DND-41 (cell line): ENCODE measurements around the gene PLP2.

ENCODE experiments used
- ATAC-seq: fragments of 200-7000 bp; cut with Tn5 transposase; 3 replicates; pipeline ENCODE4 v1.9.1; 2021; ENCODE audit warnings: low read depth; ENCODE audit not compliant: insufficient read depth
- DNase-seq: peaks from one replicate; pipeline ENCODE4 v3.0.0-alpha.2; 2020
- H2AFZ ChIP-seq: 2 replicates; pipeline ENCODE4 v1.6.0; 2012; ENCODE audit warnings: low read depth, low read length
- H3K27ac ChIP-seq: 2 replicates; pipeline ENCODE4 v1.5.1; 2012; ENCODE audit warnings: low read length, inconsistent platforms
- H3K27me3 ChIP-seq: fragments of 200-600 bp; sonication (generic); 2 replicates; pipeline ENCODE4 v1.6.0; 2012; ENCODE audit warnings: low read length, mild to moderate bottlenecking, inconsistent platforms; ENCODE audit not compliant: insufficient read depth, poor library complexity
- H3K36me3 ChIP-seq: 2 replicates; pipeline ENCODE4 v1.5.1; 2012; ENCODE audit warnings: low read length, inconsistent platforms; ENCODE audit not compliant: insufficient read depth
- H3K4me1 ChIP-seq: 2 replicates; pipeline ENCODE4 v1.5.1; 2012; ENCODE audit warnings: mild to moderate bottlenecking, low read length; ENCODE audit not compliant: insufficient read depth
- H3K4me2 ChIP-seq: 2 replicates; pipeline ENCODE4 v1.6.0; 2012; ENCODE audit warnings: mild to moderate bottlenecking, moderate library complexity, low read length, inconsistent platforms; ENCODE audit not compliant: insufficient read depth
- H3K4me3 ChIP-seq, 2 experiments: fragments of 200-600 bp in 1 of 2; shearing (Covaris generic) in 1 of 2; 2 replicates each; pipeline ENCODE4 v1.5.1; 2012 to 2016; ENCODE audit warnings: inconsistent platforms in 2 of 2, low read length in 2 of 2, mild to moderate bottlenecking in 2 of 2, low read depth in 1 of 2, moderate library complexity in 1 of 2
- H3K79me2 ChIP-seq: 2 replicates; pipeline ENCODE4 v1.6.0; 2012; ENCODE audit warnings: low read length, inconsistent platforms; ENCODE audit not compliant: insufficient read depth
- H3K9ac ChIP-seq: 2 replicates; pipeline ENCODE4 v1.6.0; 2012; ENCODE audit warnings: low read depth, mild to moderate bottlenecking, inconsistent platforms, low read length, moderate library complexity
- H3K9me3 ChIP-seq: 2 replicates; pipeline ENCODE4 v1.5.1; 2012; ENCODE audit warnings: low read length, moderate library complexity, mild to moderate bottlenecking, inconsistent platforms; ENCODE audit not compliant: insufficient read depth, severe bottlenecking
- H4K20me1 ChIP-seq: 2 replicates; pipeline ENCODE4 v1.6.0; 2012; ENCODE audit warnings: low read length; ENCODE audit not compliant: insufficient read depth
- EZH2 ChIP-seq: IDR thresholded peaks from 3 replicates; pipeline ENCODE4 v1.6.1; 2012; ENCODE audit warnings: borderline replicate concordance, low read depth, mild to moderate bottlenecking, moderate library complexity, low read length, inconsistent platforms; ENCODE audit not compliant: severe bottlenecking
- TF ChIP-seq, protein P1 (sequence below): IDR thresholded peaks from 2 replicates; pipeline ENCODE4 v1.5.1; 2012; ENCODE audit warnings: borderline replicate concordance, low read length, moderate library complexity, mild to moderate bottlenecking; ENCODE audit not compliant: poor library complexity, severe bottlenecking; ENCODE audit errors: extremely low read depth

PLP2 gene

DNA sequence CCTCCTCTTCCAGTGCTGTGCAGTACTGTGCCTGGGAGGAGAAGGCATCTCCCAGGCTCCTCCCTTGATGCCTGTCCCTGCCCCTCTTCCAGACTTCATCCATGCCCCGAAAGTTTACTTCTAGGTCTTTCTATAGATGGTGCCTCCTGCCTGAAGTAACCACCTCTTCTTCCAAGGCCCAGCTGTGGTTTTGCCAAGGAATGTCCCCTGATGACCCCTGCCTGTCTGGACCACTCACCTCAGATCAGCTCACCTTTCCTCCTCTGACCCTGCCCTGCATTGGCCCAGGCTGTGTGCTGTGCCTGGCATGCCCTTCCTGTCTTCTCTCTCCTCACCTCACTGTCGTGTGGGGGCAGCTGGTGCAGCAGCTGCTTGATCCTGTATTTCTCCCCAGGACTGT lies 7.7 kb downstream of the PLP2 start:
- DNase-seq, result no peak
- Histone ChIP-seq H3K4me3 (no peak overlapping the region), H3K9ac (no peak overlapping the region), H3K79me2 (no peaks in the 10 kb centered on the region), H2AFZ (no peak overlapping the region), H3K36me3 (peaks cover 40% of the 10 kb centered on the region), H3K4me1 (no peaks in the 10 kb centered on the region), H4K20me1 (no peaks in the 10 kb centered on the region), H3K9me3 (no peaks in the 10 kb centered on the region), H3K4me2 (no peak overlapping the region), H3K27ac (no peak overlapping the region), H3K27me3 (no peaks in the 10 kb centered on the region)
- TF ChIP-seq, protein P1, sequence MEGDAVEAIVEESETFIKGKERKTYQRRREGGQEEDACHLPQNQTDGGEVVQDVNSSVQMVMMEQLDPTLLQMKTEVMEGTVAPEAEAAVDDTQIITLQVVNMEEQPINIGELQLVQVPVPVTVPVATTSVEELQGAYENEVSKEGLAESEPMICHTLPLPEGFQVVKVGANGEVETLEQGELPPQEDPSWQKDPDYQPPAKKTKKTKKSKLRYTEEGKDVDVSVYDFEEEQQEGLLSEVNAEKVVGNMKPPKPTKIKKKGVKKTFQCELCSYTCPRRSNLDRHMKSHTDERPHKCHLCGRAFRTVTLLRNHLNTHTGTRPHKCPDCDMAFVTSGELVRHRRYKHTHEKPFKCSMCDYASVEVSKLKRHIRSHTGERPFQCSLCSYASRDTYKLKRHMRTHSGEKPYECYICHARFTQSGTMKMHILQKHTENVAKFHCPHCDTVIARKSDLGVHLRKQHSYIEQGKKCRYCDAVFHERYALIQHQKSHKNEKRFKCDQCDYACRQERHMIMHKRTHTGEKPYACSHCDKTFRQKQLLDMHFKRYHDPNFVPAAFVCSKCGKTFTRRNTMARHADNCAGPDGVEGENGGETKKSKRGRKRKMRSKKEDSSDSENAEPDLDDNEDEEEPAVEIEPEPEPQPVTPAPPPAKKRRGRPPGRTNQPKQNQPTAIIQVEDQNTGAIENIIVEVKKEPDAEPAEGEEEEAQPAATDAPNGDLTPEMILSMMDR, result no peak
- TF ChIP-seq EZH2, result no peak
- ATAC-seq, result no peak

DNA sequence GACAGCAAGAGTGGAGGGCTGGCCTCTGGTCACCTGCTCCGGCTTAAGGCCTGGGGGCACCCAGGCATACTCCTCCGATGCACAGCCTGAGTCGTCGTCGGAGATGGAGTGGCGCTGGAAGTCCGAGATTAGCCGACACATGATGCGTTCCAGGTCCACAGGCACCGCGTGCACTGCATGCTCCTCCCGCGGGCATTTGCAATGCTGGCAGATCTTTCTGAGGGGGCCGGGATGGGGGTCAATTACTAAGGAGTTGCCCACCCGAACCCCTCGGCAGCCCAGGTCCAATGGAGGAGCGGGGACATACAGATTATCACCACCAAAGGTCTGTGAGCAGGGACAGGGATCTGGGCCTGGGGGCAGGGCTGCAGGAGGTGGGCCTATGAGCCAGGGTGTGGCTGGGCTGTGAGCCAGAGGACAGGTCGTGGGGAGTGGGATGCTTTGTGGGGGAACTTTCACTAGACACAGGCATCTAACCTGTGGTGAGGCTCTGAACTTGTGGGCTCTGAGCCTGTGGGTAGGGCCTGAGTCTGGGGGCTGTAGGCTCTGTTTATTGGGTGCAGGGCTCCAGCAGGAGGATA lies 12.1 kb downstream of the PLP2 start:
- H3K4me1 ChIP-seq, result peaks cover 16% of the 10 kb centered on the region
- H3K36me3 ChIP-seq, result peaks cover 27% of the 10 kb centered on the region
- H3K79me2 ChIP-seq, result peaks cover 14% of the 10 kb centered on the region
- H3K9me3 ChIP-seq, result no peaks in the 10 kb centered on the region
- no peaks in the 10 kb centered on the region for H4K20me1 ChIP-seq
- no peak overlapping the region for H3K9ac ChIP-seq
- H3K4me3 ChIP-seq, result no peak overlapping the region
- no peak for DNase-seq
- H3K27ac ChIP-seq, result no peak overlapping the region
- TF ChIP-seq, protein P1, result no peak
- no peak for TF ChIP-seq EZH2
- no peak overlapping the region for H2AFZ ChIP-seq
- no peak for ATAC-seq
- no peaks in the 10 kb centered on the region for H3K27me3 ChIP-seq
- H3K4me2 ChIP-seq, result no peak overlapping the region

DNA sequence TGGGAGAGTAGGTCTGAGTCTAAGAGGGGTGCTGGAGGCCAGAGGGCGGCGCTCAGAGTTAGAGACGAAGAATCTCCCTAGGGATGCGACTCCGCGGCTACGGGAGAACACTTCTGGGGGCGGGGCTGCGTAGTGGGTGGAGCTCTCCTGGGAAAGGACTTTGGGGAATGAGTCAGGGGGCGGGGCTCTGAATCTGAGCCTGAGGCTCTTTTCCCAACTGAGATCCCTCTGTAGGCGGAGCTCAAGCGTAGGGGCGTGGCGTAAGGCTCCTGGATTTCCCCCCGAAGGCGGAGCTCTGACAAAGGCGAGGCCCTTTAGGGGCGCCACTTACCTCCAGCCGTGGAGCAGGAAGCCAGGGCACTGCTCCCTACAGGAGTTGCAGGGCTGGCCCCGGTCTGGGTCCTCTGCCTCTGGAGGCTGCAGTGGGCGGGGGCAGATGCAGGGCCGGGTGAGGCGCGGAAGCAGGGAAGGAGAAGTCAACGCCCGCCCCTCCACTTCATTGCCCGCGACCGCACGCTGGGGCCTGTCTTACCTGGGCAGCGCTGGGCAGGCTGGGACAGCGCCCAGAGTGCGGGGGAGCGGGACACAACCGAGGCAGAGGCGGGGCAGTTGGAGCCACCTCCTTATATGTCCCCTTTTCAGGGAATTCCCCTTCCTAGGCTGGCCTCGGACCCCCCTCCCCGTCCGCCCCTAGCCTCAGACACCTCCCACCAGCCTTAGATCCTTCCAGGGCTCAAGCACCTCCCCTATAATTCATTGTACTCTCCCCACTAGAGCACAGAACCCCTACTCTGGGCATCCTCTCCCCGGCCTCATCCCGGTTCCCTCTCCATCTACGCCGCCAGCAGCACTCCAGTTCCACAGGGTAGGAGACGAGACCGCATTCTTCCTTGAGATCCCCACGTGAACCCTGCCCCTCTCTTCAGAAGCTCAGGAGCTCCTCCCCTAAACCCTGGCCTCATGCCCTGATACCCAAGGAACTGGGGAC lies 12.9 kb downstream of the PLP2 start:
- TF ChIP-seq, protein P1, result no peak
- no peak for TF ChIP-seq EZH2
- DNase-seq (no peak), ATAC-seq (no peak)

More for the DNA sequence above, 12.9 kb downstream of the PLP2 start:
- Histone ChIP-seq H3K36me3 (peaks cover 21% of the 10 kb centered on the region), H2AFZ (no peak overlapping the region), H3K9me3 (no peaks in the 10 kb centered on the region), H4K20me1 (no peaks in the 10 kb centered on the region), H3K27me3 (no peaks in the 10 kb centered on the region), H3K4me1 (peaks cover 22% of the 10 kb centered on the region), H3K4me2 (peak overlapping the region; percentile 82), H3K9ac (peak overlapping the region; percentile 79), H3K27ac (no peak overlapping the region), H3K79me2 (peaks cover 14% of the 10 kb centered on the region), H3K4me3 (peak overlapping the region in 1 of 2 experiments; percentile 90; a peak in 2 of 4 replicates)
